Activated B cell treated with CpG ODN at 0.5 μM for 24 hours (primary cell): ENCODE measurements around the gene EFCC1. TPM values are rescaled to one million over a fixed set of nuclear protein-coding genes. Genes with fewer than 3 reads are reported as not detected.

Experiments used
- ATAC-seq: fragments of 200-7000 bp; cut with Tn5 transposase; one replicate; pipeline ENCODE4 v1.10.0; 2021; ENCODE audit warnings: low read depth, mild to moderate bottlenecking, moderate library complexity
- CTCF ChIA-PET: fragments of 350-600 bp; sonication (Branson Sonifier 250); formaldehyde crosslinking; loops from one replicate; lab custom pipeline; 2021; ENCODE audit warnings: antibody characterized with exemption; lab: Charles Lee
- POLR2A ChIA-PET: fragments of 350-600 bp; sonication (Branson Sonifier 250); formaldehyde crosslinking; loops from one replicate; lab custom pipeline; 2021; ENCODE audit warnings: antibody characterized with exemption; lab: Charles Lee
- DNase-seq: peaks from one replicate; pipeline ENCODE4 v3.0.0; 2022
- H3K27ac Mint-ChIP-seq: one replicate; pipeline ENCODE4 v1.8.0; 2020; ENCODE audit warnings: mixed read lengths
- H3K27me3 Mint-ChIP-seq: one replicate; pipeline ENCODE4 v1.8.0; 2021; ENCODE audit warnings: mixed read lengths
- H3K36me3 Mint-ChIP-seq: one replicate; pipeline ENCODE4 v1.8.0; 2021; ENCODE audit warnings: low read depth, mixed read lengths
- H3K4me1 Mint-ChIP-seq: one replicate; pipeline ENCODE4 v1.8.0; 2021; ENCODE audit warnings: mixed read lengths
- H3K4me3 Mint-ChIP-seq: one replicate; pipeline ENCODE4 v1.8.0; 2020; ENCODE audit warnings: mild to moderate bottlenecking, mixed read lengths
- H3K9me3 Mint-ChIP-seq: one replicate; pipeline ENCODE4 v1.8.0; 2020; ENCODE audit warnings: mixed read lengths
- CTCF ChIP-seq: fragments of 200-600 bp; IDR thresholded peaks from one replicate; pipeline ENCODE4 v1.8.0; 2022; ENCODE audit warnings: antibody characterized with exemption, mild to moderate bottlenecking
- intact Hi-C: fragments of 100-400 bp; cut with micrococcal nuclease; formaldehyde crosslinking; loops from one replicate; pipeline ENCODE4 v1.15.1; 2024
- total RNA-seq: library from RNA; stranded (reverse); gene quantifications from 2 replicates; pipeline ENCODE4 v1.2.3, GENCODE V29; 2022

The EFCC1 gene
- total RNA-seq, 1 donor from 2014 or later = not detected

- H3K27me3 Mint-ChIP-seq = peaks cover 39% of the 10 kb centered on the region
- ATAC-seq = no peak
- ChIA-PET POLR2A (no interaction called here), CTCF (no interaction called here)
- H3K4me1 Mint-ChIP-seq = peaks cover 2% of the 10 kb centered on the region
- no peak overlapping the region for H3K27ac Mint-ChIP-seq
- no peak overlapping the region for H3K4me3 Mint-ChIP-seq
- H3K36me3 Mint-ChIP-seq = peaks cover 3% of the 10 kb centered on the region
- peaks cover 17% of the 10 kb centered on the region for H3K9me3 Mint-ChIP-seq
- no peak for DNase-seq
- TF ChIP-seq CTCF = no peak
- intact Hi-C loops = no loop called here
These were observed 45.8 kb downstream of the EFCC1 start for GRCh38 chr3:129046732-129047552.

GRCh38 chr3:129047553-129047839 is 46.4 kb downstream of the EFCC1 start:
- peaks cover 35% of the 10 kb centered on the region for H3K27me3 Mint-ChIP-seq
- CTCF ChIA-PET = no interaction called here
- H3K36me3 Mint-ChIP-seq = peaks cover 3% of the 10 kb centered on the region
- no peak overlapping the region for H3K4me3 Mint-ChIP-seq
- H3K4me1 Mint-ChIP-seq = peaks cover 2% of the 10 kb centered on the region
- peaks cover 14% of the 10 kb centered on the region for H3K9me3 Mint-ChIP-seq
- no peak overlapping the region for H3K27ac Mint-ChIP-seq
- ATAC-seq = no peak
- no peak for TF ChIP-seq CTCF
- POLR2A ChIA-PET = no interaction called here
- DNase-seq = no peak
- intact Hi-C loops = no loop called here

GRCh38 chr3:129050556-129051295 is 49.6 kb downstream of the EFCC1 start:
- CTCF ChIA-PET = interaction anchor here (0.7 to 5.3 kb wide), 3 partner anchors 80 to 194 kb away, joined by 3 to 135 read pairs (median 56); no protein-coding TSS in a partner anchor
- Mint-ChIP-seq H3K4me1 (peaks cover 6% of the 10 kb centered on the region), H3K27ac (no peak overlapping the region), H3K4me3 (no peak overlapping the region), H3K27me3 (peaks cover 13% of the 10 kb centered on the region), H3K36me3 (peaks cover 3% of the 10 kb centered on the region), H3K9me3 (peaks cover 6% of the 10 kb centered on the region)
- TF ChIP-seq CTCF = no peak
- POLR2A ChIA-PET = no interaction called here
- no peak for ATAC-seq
- no peak for DNase-seq
- intact Hi-C loops = loop anchor here (5.0 kb wide), 1 partner anchor 267 kb away; a partner anchor contains a TSS

- no peak overlapping the region for H3K4me3 Mint-ChIP-seq
- H3K27ac Mint-ChIP-seq = no peak overlapping the region
- H3K27me3 Mint-ChIP-seq = peaks cover 21% of the 10 kb centered on the region
- ATAC-seq = no peak
- ChIA-PET CTCF (interaction anchor here (0.6 to 5.3 kb wide), 11 partner anchors 39 to 272 kb away, joined by 3 to 135 read pairs (median 4); partner anchors contain the start of genes CFAP92 and RAB43), POLR2A (interaction anchor here (0.6 to 2.5 kb wide), 6 partner anchors 70 to 265 kb away, joined by 3 to 33 read pairs (median 4); partner anchors contain the start of genes COPG1, ISY1 and RAB43)
- H3K4me1 Mint-ChIP-seq = peaks cover 6% of the 10 kb centered on the region
- H3K36me3 Mint-ChIP-seq = peaks cover 3% of the 10 kb centered on the region
- no peak for TF ChIP-seq CTCF
- DNase-seq = no peak
- H3K9me3 Mint-ChIP-seq = peaks cover 6% of the 10 kb centered on the region
- intact Hi-C loops = loop anchor here (5.0 kb wide), 1 partner anchor 265 kb away; a partner anchor contains a TSS
These were observed 50.8 kb downstream of the EFCC1 start for GRCh38 chr3:129051871-129052340.
